ENCODE results near the gene ARL1.
"Not testable (repeated sequence)": the region's sequence is repeated elsewhere in the genome, so short reads cannot be mapped to it uniquely, and the experiment has no call there.

The ARL1 gene
- total RNA-seq = 17.5 to 20.4 reads per million in 2 donors

DNA sequence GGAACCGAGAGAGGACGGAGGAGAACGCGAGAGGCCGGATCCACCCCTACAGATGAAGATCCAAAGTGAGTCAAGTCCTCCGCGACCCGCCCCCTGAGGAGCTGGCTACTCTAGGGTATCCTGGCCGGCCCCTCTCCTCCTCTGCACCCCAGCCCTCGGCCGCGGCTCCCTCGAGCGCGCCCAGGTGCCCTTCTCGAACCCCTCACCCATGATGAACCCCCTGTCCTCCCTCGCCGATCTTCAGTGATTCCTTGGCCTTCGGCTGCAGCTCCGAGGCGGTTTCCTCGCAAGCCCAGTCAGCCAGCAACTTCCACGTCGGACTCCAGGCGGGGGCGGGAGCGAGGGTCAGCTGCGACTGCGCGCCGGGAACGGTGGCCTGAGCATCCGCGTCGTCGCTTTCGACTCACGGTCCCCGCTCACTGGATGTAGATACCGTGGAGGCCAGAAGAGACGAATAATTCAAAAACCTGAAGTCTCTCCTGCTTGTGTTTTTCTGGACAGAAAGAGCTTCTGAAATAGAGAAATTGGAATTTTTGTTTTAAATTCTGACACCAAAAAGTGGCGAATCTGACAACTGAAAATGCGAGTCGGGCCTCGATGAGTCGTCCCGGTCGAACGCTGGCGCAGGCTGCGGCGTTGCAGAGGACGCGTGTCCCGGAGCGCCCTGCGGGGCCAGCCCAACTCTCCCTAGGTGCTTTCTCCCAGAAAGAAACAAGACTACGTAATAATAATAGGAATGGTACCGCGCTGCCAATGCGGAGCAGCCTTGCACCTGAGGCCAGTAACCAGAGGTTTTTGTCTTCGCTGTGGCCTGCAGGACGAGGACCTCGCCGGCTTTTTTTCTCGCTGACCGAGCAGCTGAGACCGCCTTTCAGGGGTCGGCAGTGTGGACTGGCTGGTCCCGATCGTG lies at the start of gene ARL1:
ARL1 (minus strand) TSS at position 337 of the 910 bp plus-strand sequence; CDS start at position 210, 127 bp downstream.
- peak; percentile 43 to 82 (median 62) for DNase-seq

DNA sequence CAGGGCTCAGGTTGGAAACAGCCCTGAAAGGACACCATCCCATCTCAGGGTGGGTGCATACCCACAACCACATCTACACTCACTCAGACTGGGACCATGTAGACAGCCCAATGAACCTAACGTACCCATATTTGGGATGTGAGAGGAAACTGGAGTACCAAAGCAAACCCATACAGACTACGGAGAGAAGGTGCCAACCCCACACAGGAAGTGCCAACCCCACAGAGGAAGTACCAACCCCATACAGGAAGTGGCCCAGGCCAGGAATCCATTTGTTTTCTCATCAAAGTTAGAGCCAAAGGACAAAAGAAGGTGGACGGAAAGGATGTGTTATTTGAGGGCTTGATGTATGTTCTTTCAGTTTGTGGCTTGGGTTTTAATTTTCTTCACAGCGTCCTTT lies 48.1 kb upstream of the ARL1 start:
- peak in 2 of 5 experiments; percentile 57 to 82 for DNase-seq

DNA sequence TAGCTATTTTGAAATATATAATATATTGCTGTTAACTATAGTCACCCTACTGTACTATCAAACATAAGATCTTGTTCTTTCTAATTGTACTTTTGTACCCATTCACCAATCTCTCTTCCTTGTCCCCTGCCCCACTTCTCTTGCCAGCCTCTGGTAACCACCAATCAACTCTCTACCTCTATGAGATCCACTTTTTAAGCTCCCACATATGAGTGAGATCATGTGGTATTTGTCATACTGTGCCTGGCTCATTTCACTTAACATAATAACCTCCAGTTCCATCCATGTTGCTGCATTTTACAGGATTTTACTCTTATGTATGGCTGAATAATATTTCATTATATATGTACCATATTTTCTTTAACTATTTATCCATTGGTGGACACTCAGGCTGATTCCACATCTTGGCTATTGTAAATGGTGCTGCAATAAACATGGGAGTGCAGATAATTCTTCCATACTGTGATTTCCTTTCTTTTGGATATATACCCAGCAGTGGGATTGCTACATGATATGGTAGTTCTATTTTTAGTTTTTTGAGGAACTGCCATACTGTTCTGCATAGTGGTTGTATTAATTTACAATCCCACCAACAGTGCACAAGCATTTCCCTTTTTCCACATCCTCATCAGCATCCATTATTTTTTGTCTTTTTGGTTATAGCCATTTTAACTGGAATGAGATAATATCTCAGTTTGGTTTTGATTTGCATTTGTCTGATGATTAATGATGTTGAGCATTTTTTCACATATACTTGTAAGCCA lies 34.1 kb upstream of the ARL1 start:
- DNase-seq = no peak

- no peak for DNase-seq
Observed at GRCh38 chr12:101439236-101439635, 31.7 kb upstream of the ARL1 start.

GRCh38 chr12:101436136-101436535 lies 28.6 kb upstream of the ARL1 start:
- no peak for DNase-seq

- no peak for DNase-seq
Observed at GRCh38 chr12:101430456-101430855, 22.9 kb upstream of the ARL1 start.

GRCh38 chr12:101424620-101425019 lies 17.0 kb upstream of the ARL1 start:
- DNase-seq = no peak

GRCh38 chr12:101422066-101422465 lies 14.5 kb upstream of the ARL1 start:
- DNase-seq = not testable (repeated sequence)

GRCh38 chr12:101415228-101415627 lies 7.7 kb upstream of the ARL1 start:
- DNase-seq = no peak

DNA sequence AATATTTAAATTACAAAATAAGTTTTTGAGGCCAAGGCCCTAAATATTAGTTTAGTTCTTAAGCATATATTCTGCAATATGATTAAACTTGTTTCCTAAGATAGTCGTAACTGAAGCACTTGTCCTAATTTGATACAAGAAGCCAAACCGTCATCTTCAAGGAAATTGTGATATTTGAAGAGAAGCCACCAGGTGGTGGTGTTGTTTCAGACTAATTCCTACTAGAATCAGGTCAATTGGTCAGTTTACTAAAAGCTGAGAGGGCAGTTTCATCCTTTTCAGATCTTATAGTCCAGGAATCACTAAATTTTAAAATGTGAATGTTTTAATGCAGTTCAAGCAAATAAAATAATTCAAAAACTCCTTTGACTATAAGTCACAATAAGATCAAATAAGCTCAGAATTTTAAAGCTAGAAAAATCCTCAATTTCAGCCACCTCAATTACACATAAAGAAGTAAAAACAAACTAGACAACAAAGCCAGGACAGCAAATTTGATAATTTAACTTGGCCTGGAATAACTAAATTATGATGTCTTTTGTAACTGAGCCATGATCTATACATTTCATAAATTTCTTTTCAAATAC lies 7.1 kb upstream of the ARL1 start:
- DNase-seq = peak in 1 of 5 experiments; percentile 20

- not testable (repeated sequence) for DNase-seq
Observed at GRCh38 chr12:101410169-101410568, 2.6 kb upstream of the ARL1 start.

DNA sequence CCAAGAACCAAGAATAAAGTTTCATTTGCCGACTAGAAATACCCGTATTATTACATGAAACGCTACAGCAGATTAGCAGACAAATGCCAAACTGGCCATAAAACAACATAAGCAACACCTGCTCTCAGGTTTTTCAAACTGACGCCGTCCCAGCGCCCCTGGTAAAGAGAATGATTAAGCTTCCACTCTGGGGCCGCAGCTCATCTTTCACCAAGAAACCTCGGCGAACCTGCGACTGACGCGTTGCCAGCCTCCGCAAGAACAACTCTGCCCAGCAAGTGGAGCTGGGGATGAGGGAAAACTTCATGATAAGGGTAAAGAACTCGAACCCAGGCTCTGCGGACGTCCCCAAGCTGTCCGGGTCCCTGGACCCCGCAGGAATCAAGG lies 530 bp downstream of the ARL1 start:
- peak in 2 of 5 experiments; percentile 4 to 31 for DNase-seq

- not testable (repeated sequence) for DNase-seq
Observed at GRCh38 chr12:101391181-101391580, 16.4 kb downstream of the ARL1 start.

DNA sequence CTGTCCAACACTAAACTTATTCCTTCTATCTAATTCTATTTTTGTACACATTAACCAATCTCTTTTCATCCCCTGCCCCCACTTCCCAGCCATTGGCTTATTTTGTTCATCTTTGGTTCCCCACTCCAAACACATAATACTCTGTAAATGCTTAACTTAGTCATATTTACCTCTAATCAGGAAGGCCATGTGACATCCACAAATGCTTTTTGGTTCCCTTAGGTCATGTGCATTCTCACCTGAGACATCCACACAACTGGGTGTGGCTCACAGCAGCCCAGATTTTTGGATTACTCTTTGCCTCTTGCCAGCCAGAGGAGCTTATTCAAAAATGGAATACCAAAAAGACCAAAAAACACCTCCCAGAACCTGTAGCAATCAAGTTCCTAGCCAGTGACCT lies 28.4 kb downstream of the ARL1 start:
- DNase-seq = no peak

DNA sequence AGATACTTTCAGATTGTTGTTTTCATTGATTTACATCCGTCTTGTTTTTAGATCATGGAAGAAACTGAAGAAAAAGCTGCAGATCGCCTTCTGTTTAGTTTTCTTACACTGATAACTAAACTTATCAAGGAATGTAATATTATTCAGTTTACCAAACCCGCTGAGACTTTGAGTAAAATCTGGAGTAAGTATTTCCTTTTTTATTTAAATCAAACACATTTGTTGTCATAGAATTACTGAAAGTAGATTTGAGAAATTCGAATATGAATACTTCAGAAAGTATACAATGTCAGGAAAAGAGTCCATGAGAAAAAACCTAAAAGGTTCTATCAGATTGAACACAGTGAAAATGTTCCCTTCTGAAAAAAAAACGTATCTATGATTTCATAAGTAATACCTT lies 32.0 kb downstream of the ARL1 start:
- DNase-seq = peak in 1 of 5 experiments; percentile 3

DNA sequence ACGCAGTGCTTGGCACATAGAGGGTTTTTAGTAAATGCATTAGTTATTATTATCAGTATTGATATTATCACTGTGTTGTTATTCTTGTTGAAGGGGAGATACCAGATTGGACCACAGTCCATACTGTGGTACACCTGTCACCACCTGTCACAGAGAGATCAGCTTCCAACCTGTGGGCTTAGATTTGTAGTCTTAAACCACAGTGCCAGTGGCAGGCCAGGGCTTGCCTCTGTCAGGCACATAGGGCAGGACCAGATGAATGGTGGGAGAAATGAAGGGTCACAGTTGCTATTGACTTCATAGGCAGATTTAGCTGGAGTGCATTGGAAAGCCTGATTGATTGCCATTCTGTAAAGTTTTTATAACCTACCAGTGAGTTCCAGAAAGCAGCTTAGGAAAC lies 35.1 kb downstream of the ARL1 start:
- DNase-seq = no peak

- no peak for DNase-seq
Observed at GRCh38 chr12:101368016-101368415, 39.6 kb downstream of the ARL1 start.

DNA sequence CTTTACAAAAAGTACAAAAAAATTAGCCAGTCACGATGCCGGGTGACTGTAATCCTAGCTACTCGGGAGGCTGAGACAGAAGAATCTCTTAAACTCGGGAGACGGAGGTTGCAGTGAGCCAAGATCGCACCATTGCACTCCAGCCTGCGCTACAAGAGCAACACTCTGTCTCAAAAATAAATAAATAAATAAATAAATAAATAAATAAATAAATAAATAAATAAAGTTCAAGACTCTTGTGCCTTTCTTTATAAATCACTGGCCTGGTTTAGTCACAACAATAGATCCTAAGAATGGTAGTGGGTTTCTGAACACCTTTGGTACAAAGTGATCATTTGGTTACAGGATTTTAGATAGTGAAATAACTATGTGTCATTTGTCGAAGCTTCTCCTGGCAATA lies 46.1 kb downstream of the ARL1 start:
- DNase-seq = no peak

- DNase-seq = no peak
Observed at GRCh38 chr12:101356794-101357193, 50.8 kb downstream of the ARL1 start.

GRCh38 chr12:101351682-101352081 lies 55.9 kb downstream of the ARL1 start:
- DNase-seq = no peak

GRCh38 chr12:101343893-101344292 lies 63.7 kb downstream of the ARL1 start:
- DNase-seq = no peak
